ENCODE measurements around the gene BRD4.

Gene BRD4

DNA sequence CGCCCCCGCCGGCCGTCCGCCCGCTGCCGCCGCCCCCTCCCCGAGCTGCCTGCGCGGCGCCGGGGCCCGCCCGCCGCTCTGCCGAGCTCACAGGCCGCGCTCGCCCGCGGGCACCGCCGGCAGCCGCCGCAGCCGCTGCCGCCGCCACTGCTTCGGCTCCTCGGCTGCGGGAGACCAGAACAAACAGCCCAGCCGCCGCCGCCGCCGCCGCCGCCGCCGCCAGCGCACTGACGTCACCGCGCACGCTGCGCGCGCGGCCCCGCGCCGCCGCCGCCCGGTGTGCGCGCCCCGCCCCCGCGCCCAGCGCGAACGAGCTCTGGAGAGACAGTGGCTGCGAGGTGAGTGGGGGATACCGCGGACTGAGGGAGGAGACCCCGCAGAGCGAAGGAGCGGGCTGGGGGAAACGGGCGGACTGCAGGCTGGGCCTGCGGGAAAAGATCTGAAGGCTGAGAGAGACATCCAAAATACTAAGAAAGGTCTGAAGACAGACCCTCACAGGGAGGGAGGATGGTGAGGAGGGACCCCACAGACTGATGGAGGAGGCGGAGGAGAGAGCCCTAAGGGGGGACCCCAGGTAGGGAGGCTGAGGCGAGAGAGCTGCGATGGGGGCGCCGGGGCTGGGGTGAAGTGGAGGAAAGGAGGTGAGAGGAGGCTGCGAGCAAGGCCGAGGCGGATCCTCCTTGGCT, at the start of gene BRD4:
Gene BRD4 (minus strand): TSS at position 229 of the 686 bp plus-strand sequence. CDS start 59,440 bp downstream, outside the sequence.
- Mint-ChIP-seq H3K4me3 (peak within 1 kb of the TSS; percentile 94 to 98), H3K9me3 (no peaks in the 10 kb centered on the region), H3K27me3 (no peaks in the 10 kb centered on the region), H3K4me1 (peaks cover 20 to 61% of the 10 kb centered on the region in 2 donors), H3K27ac (peak within 1 kb of the TSS; percentile 98), H3K36me3 (peaks cover 19 to 44% of the 10 kb centered on the region in 2 donors)
- DNase-seq = peak; percentile 74
- peak; percentile 42 to 56 for ATAC-seq (replicated peaks)

DNA sequence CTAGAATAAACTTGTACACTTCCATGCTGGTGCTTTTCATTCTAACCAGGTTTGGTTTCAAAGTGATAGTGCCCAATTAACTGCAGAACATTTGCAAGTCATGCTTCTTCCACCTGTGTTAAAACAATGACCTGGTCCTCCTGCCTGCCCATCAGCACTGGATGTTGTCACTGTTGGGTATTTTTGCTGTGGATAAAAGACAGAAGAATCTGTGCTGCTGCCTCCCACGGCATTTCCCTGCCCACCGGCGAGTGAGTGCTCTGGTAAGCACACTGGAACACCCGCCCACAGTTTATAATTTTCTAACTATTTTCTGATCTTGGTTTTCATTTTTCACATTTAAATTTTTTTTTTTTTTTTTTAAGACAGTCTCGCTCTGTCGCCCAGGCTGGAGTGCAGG, 49.5 kb upstream of the BRD4 start:
- Mint-ChIP-seq H3K27me3 (no peaks in the 10 kb centered on the region), H3K36me3 (peaks cover 8 to 27% of the 10 kb centered on the region in 2 donors), H3K9me3 (no peaks in the 10 kb centered on the region), H3K4me3 (no peak overlapping the region), H3K27ac (peak overlapping the region; percentile 9), H3K4me1 (peaks cover 27 to 34% of the 10 kb centered on the region in 2 donors)
- ATAC-seq (replicated peaks) (no peak), DNase-seq (no peak)

DNA sequence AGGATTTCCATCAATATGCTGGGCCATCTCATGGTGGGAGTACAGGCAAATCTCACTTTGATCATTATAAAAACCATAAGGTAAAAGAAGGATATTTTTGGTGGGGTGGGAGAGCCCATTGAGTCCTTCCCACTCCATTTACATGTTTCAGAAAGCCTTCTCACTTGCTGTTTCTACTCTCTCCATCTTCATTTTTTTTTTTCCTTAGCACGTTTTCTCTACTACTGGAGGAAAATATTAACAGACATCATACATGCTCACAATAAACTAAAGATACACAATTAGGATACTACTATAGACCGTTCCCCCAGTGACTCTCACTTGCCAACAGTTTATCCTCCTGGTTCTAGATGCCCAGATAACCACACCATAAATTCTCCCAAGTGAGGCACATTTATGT, 49.1 kb upstream of the BRD4 start:
- Mint-ChIP-seq H3K27ac (peak overlapping the region; percentile 9), H3K36me3 (peaks cover 8 to 30% of the 10 kb centered on the region in 2 donors), H3K4me3 (no peak overlapping the region), H3K27me3 (no peaks in the 10 kb centered on the region), H3K4me1 (peaks cover 30 to 38% of the 10 kb centered on the region in 2 donors), H3K9me3 (no peaks in the 10 kb centered on the region)
- ATAC-seq (replicated peaks) = no peak
- no peak for DNase-seq

DNA sequence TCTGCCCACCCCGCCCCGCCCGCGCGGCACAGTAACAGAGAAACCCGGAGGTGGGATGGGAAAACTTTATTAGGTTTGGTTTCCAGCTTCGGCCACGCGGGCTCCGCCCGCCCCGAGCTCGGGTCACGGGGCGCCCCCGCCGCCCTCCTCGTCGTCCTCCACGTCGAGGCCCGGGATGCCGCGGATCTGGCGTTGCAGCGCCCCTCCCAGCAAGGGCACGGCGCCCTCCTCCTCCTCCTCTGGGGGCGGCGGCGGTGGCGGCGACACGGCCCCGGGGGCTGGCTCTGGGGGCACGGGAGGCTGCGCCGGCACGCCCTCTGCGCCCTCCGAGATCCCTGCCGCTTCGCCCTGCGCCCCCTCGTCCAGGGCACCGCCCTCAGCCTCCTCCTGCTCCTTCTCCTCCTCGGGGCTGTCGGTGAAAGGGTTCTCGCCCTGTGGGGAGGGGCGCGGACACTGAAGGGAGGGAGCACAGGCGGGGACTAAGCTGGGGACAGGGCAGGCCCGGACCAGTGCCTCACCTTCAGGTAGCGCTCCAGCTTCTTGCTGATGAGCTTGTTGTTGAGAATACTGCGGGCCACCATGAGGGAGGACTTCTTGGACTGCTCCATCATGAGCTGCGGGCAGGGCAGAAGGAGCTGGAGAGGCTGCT, 47.8 kb upstream of the BRD4 start:
- H3K27me3 Mint-ChIP-seq = no peaks in the 10 kb centered on the region
- H3K4me3 Mint-ChIP-seq = peak overlapping the region; percentile 91 to 99
- peak; percentile 29 for ATAC-seq (replicated peaks)
- DNase-seq = no peak
- H3K9me3 Mint-ChIP-seq = no peaks in the 10 kb centered on the region
- H3K27ac Mint-ChIP-seq = peak overlapping the region; percentile 100
- H3K4me1 Mint-ChIP-seq = peaks cover 30 to 38% of the 10 kb centered on the region in 2 donors
- H3K36me3 Mint-ChIP-seq = peaks cover 8 to 30% of the 10 kb centered on the region in 2 donors

DNA sequence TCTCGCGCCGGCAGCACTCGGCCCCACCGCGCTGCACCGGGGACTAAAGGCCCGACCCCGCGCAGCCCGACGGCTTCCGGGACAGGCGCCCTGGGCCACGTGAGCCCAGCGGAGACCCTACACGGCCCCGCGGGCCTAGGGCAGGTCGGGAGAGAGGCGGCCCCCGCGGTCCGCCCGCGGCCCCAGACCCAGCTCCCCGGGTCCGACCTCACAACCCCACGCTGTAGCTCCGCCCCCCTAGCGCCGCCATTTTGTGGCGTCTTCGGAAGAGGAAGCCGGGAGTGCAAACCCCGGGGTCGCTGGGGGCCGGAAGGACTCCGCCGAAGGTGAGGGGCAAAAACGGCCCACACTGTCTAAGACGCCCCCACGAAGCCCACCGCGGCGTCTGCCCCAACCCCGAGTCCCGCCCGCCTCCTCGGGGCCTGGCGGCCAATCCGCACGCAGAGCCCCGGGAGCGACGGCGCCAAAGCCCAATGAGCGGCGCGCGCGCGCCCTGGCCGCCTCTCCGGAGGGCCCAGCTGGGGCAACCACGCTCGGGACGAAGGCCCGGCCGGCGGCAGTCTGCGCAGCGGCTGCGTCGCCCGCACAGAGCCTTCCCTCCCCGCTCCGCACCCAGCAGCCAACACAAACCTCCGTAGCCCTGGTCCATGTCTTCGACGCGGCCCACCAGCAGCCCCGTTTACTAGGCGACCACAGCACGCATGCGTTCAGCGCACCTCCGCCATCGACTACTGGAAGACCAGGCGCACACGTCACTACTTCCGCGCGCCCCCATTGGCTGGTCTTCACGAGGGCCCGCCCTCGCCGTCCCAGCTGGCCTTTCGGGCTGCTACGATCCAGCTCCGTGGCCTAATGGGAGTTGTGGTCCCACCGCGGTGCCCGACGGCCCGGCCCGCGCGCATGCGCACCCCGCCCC, 47.0 kb upstream of the BRD4 start, which contains the start of gene AKAP8:
Gene AKAP8 (minus strand): TSS at position 705 of the 916 bp plus-strand sequence. CDS start 56 bp downstream, at position 649.
- peaks cover 32 to 44% of the 10 kb centered on the region in 2 donors for H3K4me1 Mint-ChIP-seq
- DNase-seq = peak; percentile 98
- H3K4me3 Mint-ChIP-seq = peak within 1 kb of the TSS; percentile 91 to 99
- peaks cover 11 to 35% of the 10 kb centered on the region in 2 donors for H3K36me3 Mint-ChIP-seq
- ATAC-seq (replicated peaks) = peak; percentile 89 to 92
- H3K27ac Mint-ChIP-seq = peak within 1 kb of the TSS; percentile 100
- H3K9me3 Mint-ChIP-seq = no peaks in the 10 kb centered on the region
- no peaks in the 10 kb centered on the region for H3K27me3 Mint-ChIP-seq

DNA sequence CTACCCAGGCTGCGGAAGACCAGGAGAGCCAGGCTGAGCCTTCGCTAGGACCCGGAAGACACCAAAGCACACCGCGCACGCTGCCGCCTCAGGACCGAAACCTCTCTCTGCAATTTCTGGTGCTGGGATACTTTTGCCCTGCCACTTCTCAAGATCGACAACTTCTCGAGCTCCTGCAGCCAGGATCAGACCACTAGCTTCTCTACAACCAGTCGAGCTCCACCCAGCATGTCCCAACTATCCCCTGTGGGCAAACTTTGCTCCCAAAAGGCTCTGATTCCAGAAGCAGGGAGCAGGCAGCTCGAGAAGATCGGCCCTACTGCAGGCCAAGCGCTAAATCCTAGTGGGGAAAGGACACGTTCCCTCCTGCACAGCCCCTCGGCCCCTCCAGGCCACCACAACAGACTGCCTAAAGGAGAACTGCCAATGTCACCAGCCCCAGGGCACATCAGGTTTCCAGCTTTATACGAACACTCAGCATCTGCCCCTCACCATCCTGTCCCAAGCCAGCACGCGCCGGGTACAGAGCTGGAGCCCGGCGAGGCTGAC, 46.3 kb upstream of the BRD4 start:
- no peaks in the 10 kb centered on the region for H3K27me3 Mint-ChIP-seq
- no peaks in the 10 kb centered on the region for H3K9me3 Mint-ChIP-seq
- DNase-seq (no peak), ATAC-seq (replicated peaks) (peak in 1 of 2 donors; percentile 14)
- H3K4me3 Mint-ChIP-seq = peak overlapping the region; percentile 91 to 99
- H3K4me1 Mint-ChIP-seq = peaks cover 35 to 49% of the 10 kb centered on the region in 2 donors
- H3K36me3 Mint-ChIP-seq = peaks cover 16 to 38% of the 10 kb centered on the region in 2 donors
- H3K27ac Mint-ChIP-seq = peak overlapping the region; percentile 100

DNA sequence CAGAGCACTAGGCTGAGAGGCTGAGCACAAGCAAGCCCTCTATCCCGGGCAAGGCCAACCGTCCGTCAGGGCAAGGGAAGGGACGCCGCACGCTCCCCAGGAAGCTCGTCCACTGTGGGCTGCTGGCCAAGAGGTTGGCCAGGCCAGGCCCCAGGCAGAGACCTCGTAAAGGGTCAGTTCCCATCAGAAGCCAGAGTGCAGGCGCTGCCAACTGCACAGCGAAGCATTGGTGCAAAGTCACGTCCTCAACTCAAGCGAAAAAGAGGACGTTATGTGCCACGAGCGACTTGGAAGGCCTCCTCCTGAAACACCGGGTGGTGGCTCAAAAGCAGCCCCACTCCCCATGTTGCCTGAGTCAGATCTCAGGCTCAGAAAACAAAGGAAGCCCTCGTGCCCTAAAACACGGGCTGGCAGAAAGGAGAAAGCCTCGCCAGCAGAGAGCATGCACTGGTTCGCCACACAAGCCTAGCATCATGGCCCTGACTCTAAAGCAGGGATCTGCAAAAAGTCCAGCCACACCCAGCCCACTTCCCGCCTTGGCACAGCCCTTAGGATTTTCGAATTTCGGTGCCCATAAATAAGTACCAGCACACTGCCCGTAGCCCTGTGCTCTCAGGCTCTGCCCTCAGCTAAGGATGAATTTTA, 42.6 kb upstream of the BRD4 start:
- peak overlapping the region; percentile 67 for H3K27ac Mint-ChIP-seq
- ATAC-seq (replicated peaks) (no peak), DNase-seq (no peak)
- H3K9me3 Mint-ChIP-seq = no peaks in the 10 kb centered on the region
- H3K27me3 Mint-ChIP-seq = no peaks in the 10 kb centered on the region
- H3K4me1 Mint-ChIP-seq = peaks cover 24 to 33% of the 10 kb centered on the region in 2 donors
- peaks cover 16 to 50% of the 10 kb centered on the region in 2 donors for H3K36me3 Mint-ChIP-seq
- no peak overlapping the region for H3K4me3 Mint-ChIP-seq

DNA sequence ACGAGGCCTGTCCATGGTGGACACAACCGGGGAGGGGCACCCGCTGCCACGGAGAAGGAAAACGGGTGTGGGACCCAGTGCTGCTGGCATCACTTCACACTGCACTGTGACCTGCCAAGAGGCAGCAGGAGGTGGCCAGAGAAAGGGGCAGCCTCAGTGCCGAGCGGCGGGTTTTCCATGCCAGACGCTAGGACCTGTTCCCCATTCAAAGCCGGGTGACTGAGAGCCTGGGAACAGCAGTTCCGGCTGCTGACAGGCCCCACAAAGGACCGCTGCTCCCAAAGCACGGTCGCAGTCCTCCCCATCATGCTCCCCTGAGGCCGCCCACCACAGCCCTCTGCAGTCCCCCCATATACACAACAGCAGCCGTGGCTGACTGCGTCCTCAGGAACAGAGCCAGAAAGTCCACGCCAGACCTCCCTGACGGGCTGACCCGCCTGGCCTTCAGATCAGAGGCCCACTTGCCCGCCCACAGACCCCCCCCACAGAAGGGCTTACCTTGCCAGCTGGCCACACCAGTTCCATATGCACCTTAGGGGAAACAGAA, 41.8 kb upstream of the BRD4 start:
- no peaks in the 10 kb centered on the region for H3K27me3 Mint-ChIP-seq
- H3K4me1 Mint-ChIP-seq = peaks cover 24 to 33% of the 10 kb centered on the region in 2 donors
- DNase-seq (no peak), ATAC-seq (replicated peaks) (no peak)
- no peaks in the 10 kb centered on the region for H3K9me3 Mint-ChIP-seq
- H3K36me3 Mint-ChIP-seq = peaks cover 21 to 49% of the 10 kb centered on the region in 2 donors
- H3K27ac Mint-ChIP-seq = peak overlapping the region; percentile 67
- H3K4me3 Mint-ChIP-seq = no peak overlapping the region

DNA sequence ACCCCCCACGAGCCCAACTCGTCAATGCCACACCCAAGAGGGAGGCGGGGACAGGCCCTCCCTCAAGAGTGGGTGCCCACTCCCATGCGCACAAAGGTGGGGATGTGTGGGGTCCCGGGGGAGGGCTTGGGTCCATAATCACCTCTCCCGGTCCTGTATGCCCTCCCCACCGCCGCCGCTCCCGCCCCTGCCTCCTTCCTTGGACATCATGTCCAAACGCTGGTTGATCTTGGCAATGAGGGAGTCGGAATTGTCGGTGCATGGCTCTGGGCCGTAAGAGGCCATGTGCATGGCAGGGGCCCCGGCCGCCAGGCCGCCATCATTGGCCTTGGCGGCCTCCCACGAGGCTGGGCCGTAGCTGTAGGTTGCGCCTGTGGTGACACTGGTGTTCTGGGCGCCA, 41.3 kb upstream of the BRD4 start:
- ATAC-seq (replicated peaks) (no peak), DNase-seq (no peak)
- Mint-ChIP-seq H3K4me3 (no peak overlapping the region), H3K27ac (peak overlapping the region; percentile 25), H3K4me1 (peaks cover 25 to 36% of the 10 kb centered on the region in 2 donors), H3K36me3 (peaks cover 25 to 53% of the 10 kb centered on the region in 2 donors), H3K27me3 (no peaks in the 10 kb centered on the region), H3K9me3 (no peaks in the 10 kb centered on the region)

DNA sequence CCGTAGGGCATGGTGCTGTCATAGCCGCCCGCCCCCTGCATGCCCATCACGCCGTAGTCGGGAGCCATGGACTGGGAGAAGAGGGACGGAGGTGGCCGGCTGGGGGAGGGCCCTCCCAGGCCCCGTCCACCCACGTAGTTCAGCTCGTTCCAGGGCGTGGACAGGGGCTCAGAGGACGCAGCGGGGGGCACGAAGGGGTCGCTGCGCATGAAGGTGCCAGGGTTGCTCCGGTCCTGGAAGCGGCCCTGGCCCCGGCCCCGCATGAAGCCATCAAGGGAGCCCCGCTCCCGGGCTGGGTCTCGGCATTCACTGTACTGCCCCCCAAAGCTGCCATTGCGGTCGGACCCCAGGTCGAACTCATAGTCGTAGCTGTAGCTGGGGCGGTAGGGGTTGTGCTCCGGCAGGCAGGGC, 40.6 kb upstream of the BRD4 start:
- no peaks in the 10 kb centered on the region for H3K27me3 Mint-ChIP-seq
- H3K9me3 Mint-ChIP-seq = no peaks in the 10 kb centered on the region
- DNase-seq (no peak), ATAC-seq (replicated peaks) (no peak)
- no peak overlapping the region for H3K4me3 Mint-ChIP-seq
- peak overlapping the region; percentile 76 for H3K27ac Mint-ChIP-seq
- peaks cover 32 to 54% of the 10 kb centered on the region in 2 donors for H3K36me3 Mint-ChIP-seq
- H3K4me1 Mint-ChIP-seq = peaks cover 24 to 39% of the 10 kb centered on the region in 2 donors

DNA sequence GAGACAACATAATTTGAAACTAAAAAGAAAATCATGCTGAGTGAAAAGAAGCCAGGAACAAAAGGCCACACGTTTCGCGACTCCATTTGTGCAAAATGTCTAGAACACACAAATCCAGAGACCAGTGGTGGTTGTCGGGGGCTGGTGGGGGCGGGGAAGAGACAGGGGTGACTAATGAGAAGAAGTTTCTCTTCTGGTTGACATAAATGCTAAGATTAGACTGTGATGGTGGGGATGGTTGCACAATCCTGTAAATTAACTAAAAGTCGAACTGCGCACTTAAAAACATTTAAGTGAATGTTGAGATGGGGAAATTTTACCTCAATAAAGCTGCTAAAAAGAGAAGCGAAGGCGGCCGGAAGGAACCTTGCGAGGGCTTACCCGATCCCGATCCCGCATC, 40.1 kb upstream of the BRD4 start:
- Mint-ChIP-seq H3K4me1 (peaks cover 24 to 39% of the 10 kb centered on the region in 2 donors), H3K9me3 (no peaks in the 10 kb centered on the region), H3K4me3 (no peak overlapping the region), H3K36me3 (peaks cover 34 to 54% of the 10 kb centered on the region in 2 donors), H3K27me3 (no peaks in the 10 kb centered on the region), H3K27ac (no peak overlapping the region)
- DNase-seq (no peak), ATAC-seq (replicated peaks) (no peak)

DNA sequence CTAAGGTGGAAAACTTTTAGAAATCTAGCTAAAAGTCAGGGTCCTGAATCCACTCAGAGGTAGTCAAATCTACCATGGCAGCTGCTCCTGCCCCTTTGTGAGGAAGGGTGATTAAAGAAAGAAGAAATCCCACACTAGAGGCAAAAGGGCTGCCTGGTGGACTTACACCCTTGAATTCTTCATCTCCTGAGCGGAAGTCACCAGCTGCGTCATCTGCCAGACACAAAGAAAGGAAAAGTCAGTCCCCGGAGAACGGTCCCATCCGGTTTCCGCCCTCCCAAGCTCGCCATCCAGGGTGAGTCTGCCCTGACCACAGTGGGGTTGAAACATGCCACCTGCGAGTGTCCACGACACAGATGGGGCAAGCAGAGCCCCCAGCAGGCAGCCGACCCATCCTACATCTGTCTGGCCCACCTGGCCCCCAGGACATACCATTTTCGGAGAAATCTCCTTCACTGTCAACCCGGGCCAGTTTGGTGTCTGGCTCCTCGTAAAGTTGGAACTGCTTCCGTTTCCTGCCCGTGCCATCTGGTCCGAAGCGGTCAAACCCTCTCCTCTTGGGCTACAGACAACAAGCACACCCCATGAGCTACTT, 39.5 kb upstream of the BRD4 start:
- Mint-ChIP-seq H3K9me3 (no peaks in the 10 kb centered on the region), H3K4me1 (peaks cover 23 to 36% of the 10 kb centered on the region in 2 donors), H3K4me3 (no peak overlapping the region), H3K36me3 (peaks cover 34 to 54% of the 10 kb centered on the region in 2 donors), H3K27ac (no peak overlapping the region), H3K27me3 (no peaks in the 10 kb centered on the region)
- DNase-seq (no peak), ATAC-seq (replicated peaks) (no peak)

DNA sequence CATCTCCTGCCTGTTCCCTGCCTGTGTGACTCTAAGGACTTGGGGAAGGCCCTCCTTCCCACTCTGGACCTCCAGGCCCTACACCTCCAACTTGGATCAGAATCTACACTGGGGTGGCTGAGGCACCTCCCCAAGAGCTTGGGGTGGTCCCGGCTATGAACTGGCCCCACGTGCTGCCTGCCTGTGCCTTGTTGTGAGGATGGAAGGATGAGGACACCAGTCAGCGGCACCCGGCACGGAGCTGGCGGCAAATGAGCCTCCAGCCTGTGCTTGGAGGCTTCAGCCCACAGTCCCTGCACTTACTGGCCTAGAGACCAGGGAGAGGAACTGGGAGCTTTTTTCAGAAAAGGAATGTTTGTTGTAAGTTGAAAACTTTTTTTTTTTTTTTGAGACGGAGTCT, 38.8 kb upstream of the BRD4 start:
- no peaks in the 10 kb centered on the region for H3K27me3 Mint-ChIP-seq
- ATAC-seq (replicated peaks) (no peak), DNase-seq (no peak)
- no peak overlapping the region for H3K4me3 Mint-ChIP-seq
- peaks cover 19 to 31% of the 10 kb centered on the region in 2 donors for H3K4me1 Mint-ChIP-seq
- no peak overlapping the region for H3K27ac Mint-ChIP-seq
- H3K9me3 Mint-ChIP-seq = no peaks in the 10 kb centered on the region
- peaks cover 34 to 51% of the 10 kb centered on the region in 2 donors for H3K36me3 Mint-ChIP-seq
